HG03354 (cell line): ENCODE measurements around the gene TAF1A.

ENCODE experiments used
- ATAC-seq: cut with Tn5 transposase; IDR thresholded peaks from one replicate; pipeline ENCODE4 v1.9.1; 2021; ENCODE audit warnings: mild to moderate bottlenecking; ENCODE audit not compliant: unreplicated experiment, poor library complexity, severe bottlenecking

The TAF1A gene

DNA sequence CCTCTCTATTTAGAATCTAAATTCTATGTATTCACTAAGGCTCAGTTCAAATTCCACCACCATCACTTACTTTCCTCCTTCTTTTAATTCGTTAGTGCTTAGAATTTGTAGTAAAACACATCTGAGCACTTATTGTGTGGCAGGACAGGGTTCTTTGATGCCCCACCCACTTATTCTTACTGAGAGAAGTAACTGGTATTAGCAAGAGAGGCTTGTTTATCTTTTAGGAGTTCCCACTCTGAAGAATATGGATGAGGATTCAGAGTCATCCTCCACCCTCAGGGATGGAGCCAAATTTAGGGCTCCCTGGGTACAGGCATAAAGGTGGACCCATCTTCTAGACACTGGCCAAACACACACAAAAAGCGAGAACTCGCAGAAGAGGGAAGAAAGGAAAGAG, 11.5 kb upstream of the TAF1A start:
- ATAC-seq = no peak

DNA sequence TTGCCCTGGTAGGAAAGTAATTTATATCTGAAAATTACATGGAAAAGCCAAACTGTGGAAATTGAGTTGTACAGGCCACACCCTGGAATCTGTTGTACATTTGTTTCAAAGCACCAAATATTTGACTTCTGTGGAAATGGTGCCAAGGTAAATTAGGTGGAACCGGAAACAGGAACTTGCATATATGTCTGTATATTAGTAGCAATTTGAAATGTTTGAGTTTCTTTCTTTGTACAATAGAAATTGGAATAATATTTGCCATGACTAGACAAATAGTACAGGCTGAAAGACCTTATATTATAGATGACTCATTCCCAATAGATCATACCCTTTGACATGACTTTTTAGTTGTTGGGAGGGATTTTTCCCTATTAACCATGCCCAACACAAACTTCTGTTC, 10.5 kb upstream of the TAF1A start:
- ATAC-seq = no peak

DNA sequence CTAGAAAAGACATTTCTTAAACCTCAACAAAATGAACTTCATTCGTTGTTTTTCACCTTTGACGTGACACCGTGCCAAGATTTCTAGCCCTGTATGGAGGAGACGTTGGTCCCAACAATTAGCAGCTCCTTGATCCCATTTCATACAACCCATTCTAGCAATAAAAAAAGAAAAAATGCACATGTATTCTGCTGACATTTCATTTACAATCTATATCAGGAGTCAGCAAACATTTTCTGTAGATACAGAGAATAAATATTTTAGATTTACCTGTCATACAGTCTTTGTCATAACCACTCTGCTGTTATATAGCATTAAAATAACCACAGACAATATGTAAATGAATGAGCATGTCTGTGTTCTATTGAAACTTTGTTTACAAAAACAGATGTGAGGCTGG, 7.0 kb upstream of the TAF1A start:
- ATAC-seq = no peak

DNA sequence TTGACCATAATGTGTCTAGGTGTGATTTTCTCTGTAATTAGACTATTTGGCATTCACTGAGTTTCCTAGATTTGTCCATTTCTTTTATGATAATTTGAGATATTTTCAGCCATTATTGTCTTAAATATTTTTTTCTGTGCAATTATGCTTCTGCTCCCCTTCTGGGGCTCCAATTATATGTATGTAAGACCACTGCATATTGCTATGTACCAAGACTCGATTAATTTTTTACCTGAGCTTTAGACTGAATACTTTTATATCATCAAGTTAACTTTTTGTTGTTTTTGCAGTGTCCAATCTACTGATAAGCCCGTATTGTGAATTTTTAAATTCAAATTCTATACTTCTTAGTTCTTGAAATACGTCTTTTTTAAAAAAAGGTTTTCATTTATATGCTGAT, 5.1 kb upstream of the TAF1A start:
- ATAC-seq = no peak

DNA sequence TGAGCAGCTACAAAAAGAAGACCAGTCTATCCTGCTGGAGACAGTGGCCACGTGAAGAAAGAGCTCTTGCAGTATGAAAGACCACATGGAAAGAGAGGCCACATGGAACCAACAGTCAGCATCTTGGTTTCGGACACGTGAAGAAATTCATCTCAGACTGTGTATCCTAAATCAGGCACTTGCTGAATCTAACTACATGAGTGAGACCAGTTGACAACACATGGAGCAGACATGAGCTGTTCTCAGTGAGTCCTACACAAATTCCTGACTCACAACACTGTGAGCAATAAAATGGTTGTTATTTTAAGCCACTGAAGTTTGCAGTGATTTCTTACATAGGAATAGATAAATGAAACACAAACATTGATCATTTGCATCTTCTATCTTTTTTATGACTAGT, 2.4 kb upstream of the TAF1A start:
- ATAC-seq = no peak

DNA sequence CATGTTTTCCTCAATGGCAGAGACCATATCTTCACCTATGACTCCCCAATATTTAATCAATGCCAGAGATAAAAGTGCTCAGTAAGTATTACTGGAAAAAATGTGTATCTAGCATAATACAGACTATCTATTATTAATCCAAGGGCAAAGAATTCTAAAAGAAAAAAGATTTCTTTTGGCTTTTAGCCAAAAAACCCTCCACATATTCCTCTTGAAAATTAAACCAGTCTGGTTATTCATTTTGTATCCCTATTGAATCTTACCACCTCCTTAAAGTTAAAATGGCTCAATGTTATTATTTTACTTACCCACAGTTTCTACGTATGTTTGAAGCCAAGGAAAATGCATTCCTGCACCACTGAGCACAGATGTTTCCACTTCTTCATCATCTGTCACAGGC, 1.6 kb downstream of the TAF1A start:
- ATAC-seq = no peak

DNA sequence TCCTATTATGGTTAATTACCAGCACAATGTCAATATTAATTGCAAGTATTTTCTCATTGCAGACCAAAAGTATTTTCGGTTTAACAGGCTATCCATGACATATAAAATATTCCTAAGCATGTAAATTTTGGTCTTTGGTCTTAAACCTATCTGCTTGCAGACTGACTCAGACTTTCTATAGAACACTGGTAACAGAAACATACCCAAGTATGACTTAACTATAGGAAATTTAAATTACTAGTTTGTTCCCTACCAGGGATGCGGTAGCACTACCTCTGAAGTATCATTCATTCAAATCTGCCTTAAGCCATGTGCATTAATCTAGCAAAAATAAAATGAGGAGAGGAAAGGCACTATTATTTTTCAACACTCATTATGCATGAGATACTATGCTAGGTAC, 2.9 kb downstream of the TAF1A start:
- no peak for ATAC-seq

DNA sequence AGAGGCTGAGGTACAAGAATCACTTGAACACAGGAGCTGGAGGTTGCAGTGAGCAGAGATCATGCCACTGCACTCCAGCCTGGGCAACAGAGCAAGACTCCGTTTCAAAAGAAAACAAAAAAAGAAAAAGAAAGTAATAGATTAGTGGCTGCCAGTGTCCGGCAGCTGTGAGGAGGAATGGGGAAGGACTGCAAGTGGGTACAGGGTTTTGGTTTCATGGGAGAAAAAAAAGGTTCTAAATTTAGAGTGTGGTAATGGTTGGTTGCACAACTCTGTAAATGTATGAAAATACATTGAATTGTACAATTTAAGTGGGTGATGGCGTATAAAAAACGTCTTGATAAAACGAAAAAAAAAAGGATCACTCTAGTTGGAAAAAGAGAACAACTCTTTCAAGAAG, 6.7 kb downstream of the TAF1A start:
- peak; percentile 90 for ATAC-seq

DNA sequence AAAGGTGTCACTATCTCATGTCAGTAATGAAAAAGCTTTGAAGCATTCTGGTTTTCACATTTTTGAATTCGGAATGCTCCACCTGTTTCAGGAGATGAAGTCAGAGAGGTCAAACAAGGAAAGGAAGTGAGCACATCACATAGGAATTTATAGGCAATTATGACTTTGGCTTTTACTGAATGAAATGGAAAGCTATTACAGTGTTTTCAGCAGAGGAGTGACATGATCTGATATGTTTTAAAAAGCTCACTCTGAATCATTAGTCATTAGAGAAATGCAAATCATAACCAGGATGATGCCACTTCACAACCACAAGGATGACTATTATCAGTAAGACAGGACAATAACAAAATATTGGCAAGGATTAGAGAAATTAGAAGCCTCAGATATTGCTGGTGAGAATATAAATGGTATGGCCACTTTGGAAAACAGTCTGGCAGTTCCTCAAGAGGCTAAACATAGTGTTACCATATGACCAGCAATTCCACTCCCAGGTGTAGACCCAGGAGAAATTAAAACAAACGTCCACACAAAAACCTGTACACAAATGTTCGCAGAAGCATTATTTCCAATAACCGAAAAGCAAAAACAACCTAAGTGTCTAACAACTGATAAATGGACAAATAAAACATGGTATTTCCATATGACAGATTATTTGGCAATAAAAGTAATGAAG, 7.5 kb downstream of the TAF1A start:
- peak; percentile 71 for ATAC-seq

DNA sequence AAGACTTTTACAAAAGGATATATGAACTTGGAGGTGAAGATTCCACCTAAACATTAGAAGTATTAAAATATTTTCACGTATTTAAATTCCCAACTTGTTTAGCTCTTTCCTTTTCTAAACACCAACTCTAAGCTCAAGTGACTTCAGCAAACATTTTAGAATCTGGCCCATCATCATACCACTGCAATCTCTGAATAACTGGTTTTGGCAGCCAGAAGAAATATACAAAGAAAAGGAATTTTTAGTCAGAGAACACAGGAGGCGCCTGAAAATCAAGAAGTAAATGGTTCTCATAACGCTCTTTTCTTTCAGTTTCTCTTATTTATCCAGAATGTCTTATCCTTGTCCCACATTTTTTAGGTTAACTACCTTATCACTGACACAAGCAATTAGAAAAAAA, 10.4 kb downstream of the TAF1A start:
- ATAC-seq = no peak

DNA sequence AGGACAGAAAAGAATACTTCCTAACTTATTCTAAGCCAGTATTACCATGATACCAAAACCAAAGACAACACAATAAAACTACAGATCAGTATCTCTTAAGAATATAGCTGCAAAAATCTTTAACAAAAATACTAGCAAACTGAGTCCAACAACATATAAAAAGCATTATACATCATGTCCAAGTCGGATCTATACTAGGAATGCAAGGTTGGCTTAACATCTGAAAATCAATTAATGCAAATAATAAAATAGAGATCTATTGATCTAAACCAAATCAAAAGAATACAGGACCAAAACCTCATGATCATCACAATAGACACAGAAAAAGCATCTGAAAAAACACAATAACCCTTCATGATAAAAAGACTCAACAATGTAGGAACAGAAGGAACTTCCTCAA, 18.9 kb downstream of the TAF1A start:
- ATAC-seq = no peak

DNA sequence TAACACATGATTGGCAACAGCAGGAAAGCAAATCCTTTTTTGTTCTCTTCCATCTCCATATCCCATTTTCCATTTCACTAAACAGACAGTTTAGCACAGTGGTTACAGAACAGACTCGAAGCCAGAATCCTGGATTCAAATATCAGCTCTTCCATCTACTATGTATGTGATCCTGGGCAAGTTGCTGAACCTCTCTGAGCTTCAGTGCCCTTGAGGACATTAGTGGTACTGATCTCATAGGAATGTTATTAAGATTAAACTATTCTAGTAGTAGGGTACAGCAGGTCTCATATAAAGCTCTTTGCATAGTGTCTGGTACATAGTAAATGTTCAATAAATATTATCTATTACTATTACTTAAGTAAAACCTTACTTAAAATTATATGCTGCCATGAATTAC, 28.1 kb downstream of the TAF1A start:
- peak; percentile 68 for ATAC-seq

DNA sequence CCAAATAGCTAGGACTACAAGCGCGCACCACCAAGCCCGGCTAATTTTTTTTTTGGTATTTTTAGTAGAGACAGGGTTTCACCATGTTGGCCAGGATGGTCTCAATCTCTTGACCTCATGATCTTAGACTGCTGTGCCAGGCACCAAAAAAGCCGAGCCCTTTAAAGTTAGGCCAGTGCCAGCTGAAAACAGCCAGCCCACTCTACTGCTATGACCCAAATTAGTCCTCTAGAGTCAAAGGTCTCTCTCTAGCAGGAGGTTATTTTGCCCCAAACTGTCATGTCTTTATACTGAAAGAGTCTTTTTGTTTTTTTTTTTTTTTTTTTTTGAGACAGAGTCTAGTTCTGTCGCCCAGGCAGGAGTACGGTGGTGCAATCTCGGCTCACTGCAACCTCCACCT, 32.2 kb downstream of the TAF1A start:
- ATAC-seq = no peak

DNA sequence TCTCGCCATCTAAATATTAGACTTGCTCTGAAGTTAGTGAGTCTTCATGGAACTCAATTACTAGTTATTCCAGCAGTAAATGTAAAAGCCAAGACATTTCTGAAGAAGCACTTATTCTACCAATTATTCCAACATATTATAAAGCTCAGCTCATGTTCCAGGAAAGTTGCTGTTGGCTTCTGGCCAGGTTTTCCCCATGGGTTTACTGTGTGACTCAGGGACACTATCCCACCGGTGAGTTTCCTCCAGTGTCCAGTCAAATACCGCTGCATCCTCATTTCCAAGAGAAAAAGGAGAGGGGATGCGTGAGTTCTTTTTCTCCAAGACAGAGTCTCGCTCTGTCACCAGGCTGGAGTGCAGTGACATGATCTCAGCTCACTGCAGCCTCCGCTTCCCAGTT, 32.6 kb downstream of the TAF1A start:
- no peak for ATAC-seq

DNA sequence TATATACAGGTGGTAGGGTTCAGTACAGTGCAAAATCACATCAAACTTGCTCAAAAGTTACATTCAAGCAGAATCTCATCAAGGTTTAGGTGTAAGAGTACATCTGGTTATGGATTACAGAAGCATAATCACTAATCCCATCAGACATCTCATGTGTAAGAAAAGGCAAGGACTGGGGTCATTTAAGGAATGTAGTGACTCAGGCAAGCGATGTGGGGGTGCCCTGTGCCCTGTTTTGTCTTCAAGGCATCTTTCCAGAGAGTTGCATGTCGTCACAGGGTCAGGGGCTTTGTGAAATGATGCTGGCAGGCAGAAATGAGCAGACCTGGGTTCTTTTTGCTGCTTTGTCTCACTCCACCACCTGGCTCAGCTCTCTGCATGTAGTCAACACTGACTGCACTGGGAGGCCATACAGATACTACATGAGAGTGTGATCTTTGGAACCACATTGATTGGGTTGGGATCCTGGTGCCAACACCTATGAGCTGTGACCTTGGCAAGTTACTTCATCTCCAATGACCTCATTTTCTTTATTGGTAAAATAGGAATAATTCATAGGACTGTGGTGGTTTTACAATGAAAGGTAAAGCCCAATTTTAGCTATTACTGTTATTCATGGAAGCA, 33.6 kb downstream of the TAF1A start:
- ATAC-seq = no peak

DNA sequence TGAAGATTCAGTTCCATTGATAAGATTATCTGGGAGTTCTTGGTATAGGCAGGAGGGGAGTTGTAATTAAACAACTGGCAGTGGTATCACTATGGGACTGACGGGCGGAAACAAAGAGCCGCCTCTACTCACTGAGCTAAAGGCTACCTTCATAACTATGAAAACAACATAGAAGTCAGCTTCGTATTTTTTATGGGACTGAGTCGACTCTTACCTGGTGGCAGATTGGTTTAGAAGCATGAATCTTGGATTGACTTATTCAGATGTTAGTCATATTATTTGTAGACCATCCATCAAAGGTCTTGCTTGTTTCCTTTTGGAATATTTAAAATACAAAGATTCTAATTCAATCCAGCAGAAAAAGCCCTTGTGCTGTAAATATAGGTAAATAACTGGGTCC, 35.6 kb downstream of the TAF1A start:
- no peak for ATAC-seq

DNA sequence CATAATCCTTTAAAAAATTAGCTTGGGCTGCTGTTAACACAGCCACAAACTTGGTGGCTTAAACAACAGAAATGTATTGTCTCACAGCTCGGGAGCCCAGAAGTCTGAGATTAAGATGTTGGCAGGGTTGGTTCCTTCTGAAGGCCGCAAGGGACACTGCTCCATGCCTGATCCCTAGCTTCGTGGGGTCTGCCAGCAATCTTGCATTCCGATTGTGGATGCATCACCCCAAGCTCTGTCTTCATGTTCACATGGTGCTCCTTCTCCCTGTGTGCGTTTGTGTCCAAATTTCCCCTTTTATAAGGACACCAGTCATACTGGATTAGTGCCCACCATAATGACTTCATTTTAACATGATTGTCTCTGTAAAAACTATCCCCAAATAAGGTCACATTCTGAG, 36.9 kb downstream of the TAF1A start:
- no peak for ATAC-seq

DNA sequence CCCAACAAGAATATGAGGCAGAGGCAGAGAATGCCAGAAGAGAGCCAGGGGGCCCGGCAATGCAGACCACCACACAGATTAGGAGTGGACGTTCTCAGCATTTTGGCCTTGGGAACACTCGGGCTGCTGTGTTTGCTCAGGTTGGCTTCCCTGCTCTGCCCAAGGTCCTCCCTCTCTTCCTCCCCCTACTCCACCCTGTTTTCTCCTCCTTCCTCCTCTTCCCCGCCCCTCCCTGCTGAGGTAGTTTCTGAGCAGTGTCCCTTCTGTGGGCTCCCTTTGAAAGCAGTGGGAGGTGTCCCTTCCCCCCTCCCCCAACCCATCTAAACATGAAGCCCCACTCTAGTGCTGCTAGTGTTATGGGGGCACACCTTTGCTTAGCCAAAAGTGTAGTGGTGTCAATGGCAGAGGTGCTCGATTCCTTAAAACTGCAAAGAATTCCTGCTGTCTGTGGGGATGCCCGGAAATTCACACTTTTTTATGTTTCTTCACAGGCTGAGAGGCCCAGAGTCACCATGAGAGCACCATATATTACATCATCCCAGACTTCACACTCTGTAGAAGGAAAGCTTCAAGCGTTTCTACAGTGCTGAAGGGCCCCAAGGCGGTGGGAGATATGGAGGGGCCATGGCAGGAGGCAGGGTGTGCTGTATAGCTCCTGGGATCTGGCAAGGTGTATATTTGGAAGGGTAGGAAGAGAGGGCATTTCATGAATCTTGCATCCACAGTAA, 41.6 kb downstream of the TAF1A start, which contains the start of gene HHIPL2:
HHIPL2 (minus strand) TSS at position 161 of the 728 bp plus-strand sequence; CDS start at position 101, 60 bp downstream.
- ATAC-seq = no peak

DNA sequence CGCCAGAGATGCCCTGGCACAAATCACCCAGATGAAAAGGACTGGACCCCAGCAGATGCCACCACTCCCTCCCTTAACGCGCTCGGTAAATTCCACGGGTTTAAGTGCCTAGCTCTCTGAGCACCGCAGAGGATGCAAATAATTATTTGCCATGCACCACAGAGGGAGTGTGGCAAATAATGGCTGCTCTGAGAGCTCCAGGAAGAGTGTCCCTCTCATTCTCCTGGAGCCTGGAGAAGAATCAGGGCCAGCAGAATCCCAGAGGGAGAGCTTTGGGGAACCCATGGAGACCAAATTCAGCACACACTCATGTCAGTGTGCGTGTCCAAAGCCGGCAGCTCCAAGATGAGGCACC, 42.5 kb downstream of the TAF1A start:
- no peak for ATAC-seq

DNA sequence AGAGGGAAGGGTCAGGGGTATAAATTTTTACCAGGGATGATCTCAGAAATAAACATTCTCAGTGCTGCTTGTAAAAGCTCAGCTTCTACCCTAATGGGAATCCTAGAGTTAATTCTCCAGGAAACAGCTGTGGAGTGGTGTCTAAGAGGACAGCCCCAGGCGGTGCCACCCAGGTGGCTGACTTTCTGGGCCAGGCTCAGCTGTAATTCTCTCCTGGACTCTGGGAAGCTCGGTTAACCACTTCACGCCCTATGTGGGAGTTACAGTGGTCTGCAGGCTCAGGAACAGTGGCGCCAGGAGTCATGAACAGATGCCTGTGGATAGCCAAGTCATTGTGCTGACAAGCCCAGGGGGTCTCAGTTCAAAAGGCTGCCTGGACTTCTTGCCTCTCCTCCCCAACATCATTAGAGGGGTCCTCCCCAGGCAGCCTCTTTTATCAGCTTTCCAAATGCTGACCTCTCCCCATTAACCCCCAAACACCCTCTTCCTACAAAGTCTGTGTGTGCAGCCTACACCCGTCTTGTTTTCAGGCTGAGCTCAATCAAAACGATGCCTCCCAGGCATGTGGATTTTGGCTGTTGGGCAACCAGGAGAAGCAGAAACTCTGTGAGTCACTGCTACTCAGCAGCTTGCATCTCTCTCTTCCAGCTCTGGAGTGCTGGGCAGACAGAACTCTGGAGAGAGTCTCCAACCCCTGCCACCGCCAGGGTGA, 43.0 kb downstream of the TAF1A start:
- ATAC-seq = no peak

DNA sequence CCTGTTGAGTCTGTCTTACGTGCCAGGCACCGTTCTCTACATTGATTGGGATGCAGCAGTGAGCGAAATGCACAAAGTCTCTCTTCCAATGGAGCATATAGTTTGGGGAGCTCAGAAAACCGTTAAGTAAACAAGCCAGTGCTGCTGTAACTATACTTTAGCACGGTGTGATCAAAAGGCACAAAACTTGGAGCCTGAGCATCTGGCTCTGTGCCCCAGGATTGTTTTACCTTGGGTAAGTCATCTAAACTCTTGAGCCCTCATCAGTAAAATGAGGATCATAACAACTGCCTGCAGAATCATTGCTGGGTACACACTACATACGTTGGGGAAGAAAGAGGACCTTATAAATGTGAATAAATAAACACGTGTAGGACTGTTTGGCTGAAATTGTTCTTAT, 43.6 kb downstream of the TAF1A start:
- no peak for ATAC-seq
